ENCODE results near the gene UBE2V1.

DNA sequence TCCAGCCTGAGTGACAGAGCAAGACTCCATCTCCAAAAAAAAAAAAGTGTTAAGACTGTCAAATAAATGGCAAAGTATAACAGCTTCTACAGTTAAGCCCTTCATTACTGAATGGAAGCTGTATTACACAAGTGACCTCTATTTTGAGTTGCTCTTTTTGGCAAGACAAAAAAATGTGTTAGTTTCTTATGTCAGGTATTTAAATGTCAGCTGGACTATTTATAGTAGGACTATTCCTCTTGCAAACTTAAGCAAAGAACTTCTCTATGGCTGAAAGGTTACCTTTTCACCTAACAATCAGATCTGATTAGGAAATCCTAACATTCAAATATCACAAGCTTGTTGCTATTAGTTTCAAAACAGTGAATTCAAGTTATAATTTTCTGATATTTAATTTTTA, 12.4 kb downstream of the UBE2V1 start:
- no peak for TF ChIP-seq NFRKB (IDR thresholded peaks at IDR 0.05)
- TF ChIP-seq HDGF (IDR thresholded peaks at IDR 0.05; ENCODE audit: borderline replicate concordance) = no peak
- TF ChIP-seq TARDBP (IDR thresholded peaks at IDR 0.05) = no peak
- TF ChIP-seq FOXM1 (IDR thresholded peaks at IDR 0.05; ENCODE audit: borderline replicate concordance) = no peak
- TF ChIP-seq FOXK2 (IDR thresholded peaks at IDR 0.05) = no peak
- TF ChIP-seq SP1 (IDR thresholded peaks at IDR 0.05) = no peak
